Lower leg skin (tissue), 3 donors: ENCODE data around the gene SMIM10L2A.

Source experiments
- POLR2A ChIP-seq, 2 donors: fragments of 450-650 bp; IDR thresholded peaks; one replicate each; pipeline ENCODE4 v1.6.1; 2016 to 2017; ENCODE audit warnings: antibody characterized with exemption in 2 of 2, mild to moderate bottlenecking in 1 of 2, moderate library complexity in 1 of 2
- TF ChIP-seq, protein P1 (sequence below), 3 donors: fragments of 450-650 bp; IDR thresholded peaks; one replicate each; pipeline ENCODE4 v1.5.1; 2016; ENCODE audit warnings: antibody characterized with exemption in 3 of 3, mild to moderate bottlenecking in 3 of 3, moderate library complexity in 2 of 3

DNA sequence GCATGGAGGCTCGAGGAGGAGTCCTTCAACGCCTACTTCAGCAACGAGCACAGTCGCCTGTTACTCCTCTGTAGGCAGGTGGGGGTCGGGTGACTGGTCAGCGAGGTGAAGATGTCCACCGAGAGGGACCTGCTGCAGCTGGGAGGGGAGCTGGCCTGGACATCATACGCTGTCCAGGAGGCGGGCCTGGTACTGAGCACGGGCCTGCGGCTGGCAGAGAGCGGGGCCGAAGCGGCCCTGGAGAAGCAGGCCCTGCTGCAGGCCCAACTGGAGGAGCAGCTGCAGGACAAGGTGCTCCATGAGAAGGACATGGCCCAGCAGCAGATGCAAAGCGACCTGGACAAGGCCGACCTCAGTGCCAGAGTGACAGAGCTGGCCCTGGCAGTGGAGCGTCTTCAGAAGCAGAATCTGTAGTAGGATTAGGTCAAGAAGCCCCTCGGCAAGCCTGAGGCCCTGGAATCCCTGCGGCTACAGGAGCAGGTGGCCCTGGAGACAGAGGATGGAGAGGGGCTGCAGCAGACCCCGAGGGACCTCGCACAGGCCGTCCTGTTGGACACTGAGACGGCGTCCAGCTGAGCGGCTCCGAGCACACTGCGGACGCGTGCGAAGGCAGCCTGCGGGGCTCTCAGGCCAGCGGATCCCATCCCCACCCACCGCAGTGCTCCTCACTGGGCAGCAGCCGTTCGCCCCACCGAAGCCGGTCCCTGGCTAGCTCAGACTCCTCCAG lies 11.9 kb downstream of the SMIM10L2A start:
- TF ChIP-seq, protein P1, sequence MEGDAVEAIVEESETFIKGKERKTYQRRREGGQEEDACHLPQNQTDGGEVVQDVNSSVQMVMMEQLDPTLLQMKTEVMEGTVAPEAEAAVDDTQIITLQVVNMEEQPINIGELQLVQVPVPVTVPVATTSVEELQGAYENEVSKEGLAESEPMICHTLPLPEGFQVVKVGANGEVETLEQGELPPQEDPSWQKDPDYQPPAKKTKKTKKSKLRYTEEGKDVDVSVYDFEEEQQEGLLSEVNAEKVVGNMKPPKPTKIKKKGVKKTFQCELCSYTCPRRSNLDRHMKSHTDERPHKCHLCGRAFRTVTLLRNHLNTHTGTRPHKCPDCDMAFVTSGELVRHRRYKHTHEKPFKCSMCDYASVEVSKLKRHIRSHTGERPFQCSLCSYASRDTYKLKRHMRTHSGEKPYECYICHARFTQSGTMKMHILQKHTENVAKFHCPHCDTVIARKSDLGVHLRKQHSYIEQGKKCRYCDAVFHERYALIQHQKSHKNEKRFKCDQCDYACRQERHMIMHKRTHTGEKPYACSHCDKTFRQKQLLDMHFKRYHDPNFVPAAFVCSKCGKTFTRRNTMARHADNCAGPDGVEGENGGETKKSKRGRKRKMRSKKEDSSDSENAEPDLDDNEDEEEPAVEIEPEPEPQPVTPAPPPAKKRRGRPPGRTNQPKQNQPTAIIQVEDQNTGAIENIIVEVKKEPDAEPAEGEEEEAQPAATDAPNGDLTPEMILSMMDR (IDR thresholded peaks at IDR 0.05): no peak
- TF ChIP-seq POLR2A (IDR thresholded peaks at IDR 0.05): no peak
